Measurements from ENCODE around the gene LIPT2.

LIPT2 gene

DNA sequence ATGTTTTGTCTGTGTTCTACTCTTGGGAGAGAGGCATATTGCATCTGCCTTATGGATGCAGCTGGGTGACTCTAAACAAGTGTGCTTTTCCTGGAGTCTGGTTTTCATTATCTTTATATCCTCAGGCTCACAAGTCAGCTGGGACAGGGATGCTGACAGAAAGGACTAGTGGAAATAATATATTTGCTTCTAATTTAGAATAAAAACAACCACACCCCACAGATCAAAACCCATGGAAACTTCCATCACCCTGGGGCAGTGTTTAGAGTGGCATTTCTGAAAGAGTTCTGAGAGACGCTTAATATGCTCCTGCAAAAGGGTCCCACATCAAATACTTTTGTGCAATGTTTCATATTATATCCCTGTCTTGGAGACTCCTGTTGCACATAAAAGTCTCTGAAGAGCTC lies 47.0 kb downstream of the LIPT2 start:
- peaks cover 38% of the 10 kb centered on the region for H3K4me1 Mint-ChIP-seq
- TF ChIP-seq, protein P1, sequence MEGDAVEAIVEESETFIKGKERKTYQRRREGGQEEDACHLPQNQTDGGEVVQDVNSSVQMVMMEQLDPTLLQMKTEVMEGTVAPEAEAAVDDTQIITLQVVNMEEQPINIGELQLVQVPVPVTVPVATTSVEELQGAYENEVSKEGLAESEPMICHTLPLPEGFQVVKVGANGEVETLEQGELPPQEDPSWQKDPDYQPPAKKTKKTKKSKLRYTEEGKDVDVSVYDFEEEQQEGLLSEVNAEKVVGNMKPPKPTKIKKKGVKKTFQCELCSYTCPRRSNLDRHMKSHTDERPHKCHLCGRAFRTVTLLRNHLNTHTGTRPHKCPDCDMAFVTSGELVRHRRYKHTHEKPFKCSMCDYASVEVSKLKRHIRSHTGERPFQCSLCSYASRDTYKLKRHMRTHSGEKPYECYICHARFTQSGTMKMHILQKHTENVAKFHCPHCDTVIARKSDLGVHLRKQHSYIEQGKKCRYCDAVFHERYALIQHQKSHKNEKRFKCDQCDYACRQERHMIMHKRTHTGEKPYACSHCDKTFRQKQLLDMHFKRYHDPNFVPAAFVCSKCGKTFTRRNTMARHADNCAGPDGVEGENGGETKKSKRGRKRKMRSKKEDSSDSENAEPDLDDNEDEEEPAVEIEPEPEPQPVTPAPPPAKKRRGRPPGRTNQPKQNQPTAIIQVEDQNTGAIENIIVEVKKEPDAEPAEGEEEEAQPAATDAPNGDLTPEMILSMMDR (IDR thresholded peaks at IDR 0.05; ENCODE audit: unreplicated experiment in 3 of 3) = no peak
- no peaks in the 10 kb centered on the region for H3K27me3 Mint-ChIP-seq (ENCODE audit: low read depth)
- no peaks in the 10 kb centered on the region for H3K36me3 Mint-ChIP-seq (ENCODE audit: low read depth)
- peak overlapping the region in 1 of 3 experiments; percentile 6 for H3K27ac Mint-ChIP-seq
- no peak overlapping the region for H3K4me3 Mint-ChIP-seq
- H3K9me3 Mint-ChIP-seq = no peaks in the 10 kb centered on the region

DNA sequence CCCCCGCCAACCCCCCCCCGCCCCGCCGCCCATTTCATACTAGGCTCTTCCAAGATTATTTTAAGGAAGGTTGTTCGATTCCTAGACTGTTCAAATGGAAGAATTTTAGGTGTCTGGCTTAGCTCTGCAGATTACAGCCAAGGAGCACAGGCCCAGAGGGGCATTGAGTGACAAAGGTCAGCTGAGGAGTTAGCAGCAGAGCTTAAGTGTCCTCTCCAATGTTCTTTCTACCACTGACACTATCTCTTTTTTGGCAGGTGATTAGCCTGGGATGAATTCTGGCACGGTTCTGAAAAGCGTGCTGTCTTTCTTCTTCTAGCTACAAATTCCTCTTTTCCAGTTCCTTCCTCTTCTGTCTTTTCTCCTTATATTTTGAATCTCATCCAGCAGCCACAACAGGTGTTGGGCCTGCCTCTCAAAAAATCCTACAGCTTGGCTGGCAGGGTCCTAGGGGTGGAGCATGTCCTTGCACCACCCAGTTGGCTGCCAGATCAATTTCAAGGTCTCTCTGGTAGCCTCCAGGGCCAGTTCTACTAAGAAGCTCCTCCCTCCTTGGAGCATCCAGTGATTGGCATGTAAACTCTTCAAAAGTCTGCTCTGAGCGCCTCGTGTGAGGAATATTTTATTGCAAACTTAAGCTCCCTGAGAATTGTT lies 49.2 kb downstream of the LIPT2 start:
- Mint-ChIP-seq H3K4me1 (peaks cover 38% of the 10 kb centered on the region), H3K9me3 (no peaks in the 10 kb centered on the region), H3K27me3 (ENCODE audit: low read depth) (no peaks in the 10 kb centered on the region), H3K4me3 (peak overlapping the region in 2 of 3 experiments; percentile 8 to 17), H3K36me3 (ENCODE audit: low read depth) (no peaks in the 10 kb centered on the region), H3K27ac (peak overlapping the region in 2 of 3 experiments; percentile 20 to 37)
- TF ChIP-seq, protein P1 (IDR thresholded peaks at IDR 0.05; ENCODE audit: unreplicated experiment in 3 of 3) = no peak

DNA sequence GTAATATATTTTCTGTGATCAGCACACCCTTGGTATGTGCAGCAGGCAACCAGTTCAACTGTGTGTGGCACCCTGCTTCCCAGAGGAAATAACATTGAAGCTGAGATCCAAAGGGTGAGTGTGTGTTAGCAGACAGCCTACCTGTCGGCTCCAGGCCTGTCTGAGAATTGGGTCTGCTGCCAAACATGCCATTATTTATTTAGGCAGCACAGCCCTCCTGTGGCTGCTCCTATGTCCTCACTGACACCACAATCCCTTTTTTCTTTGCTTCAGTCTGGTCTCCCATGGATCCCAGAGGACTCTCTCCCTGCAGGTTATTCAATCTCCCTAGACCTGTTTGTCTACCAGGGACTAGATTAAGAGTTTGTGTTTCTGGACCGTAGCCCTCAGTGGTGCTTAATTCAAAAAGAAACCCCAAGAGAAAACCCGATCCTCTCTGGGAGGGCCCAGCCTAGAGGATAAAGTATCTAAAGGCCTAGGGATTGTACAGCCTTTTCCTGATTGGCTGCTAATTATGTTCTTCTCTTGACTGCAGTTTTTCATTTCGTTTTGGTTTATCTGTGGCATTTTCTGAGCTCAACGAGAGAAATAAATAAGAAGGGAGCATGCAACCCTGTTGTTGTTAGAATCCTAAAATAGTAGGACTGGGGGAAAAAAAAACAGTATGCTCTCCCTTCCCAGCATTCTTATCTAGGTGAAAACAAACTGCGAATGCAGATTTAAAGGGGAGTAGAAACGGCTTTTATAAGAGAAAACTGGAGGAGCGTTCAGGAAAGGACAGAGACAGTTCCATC lies 50.3 kb downstream of the LIPT2 start:
- H3K4me3 Mint-ChIP-seq = peak overlapping the region in 2 of 3 experiments; percentile 6 to 12
- peaks cover 38% of the 10 kb centered on the region for H3K4me1 Mint-ChIP-seq
- no peaks in the 10 kb centered on the region for H3K36me3 Mint-ChIP-seq (ENCODE audit: low read depth)
- TF ChIP-seq, protein P1 (IDR thresholded peaks at IDR 0.05; ENCODE audit: unreplicated experiment in 3 of 3) = peak in 1 of 3 experiments; percentile 13
- no peaks in the 10 kb centered on the region for H3K27me3 Mint-ChIP-seq (ENCODE audit: low read depth)
- peak overlapping the region; percentile 19 to 57 (median 42) for H3K27ac Mint-ChIP-seq
- no peaks in the 10 kb centered on the region for H3K9me3 Mint-ChIP-seq

DNA sequence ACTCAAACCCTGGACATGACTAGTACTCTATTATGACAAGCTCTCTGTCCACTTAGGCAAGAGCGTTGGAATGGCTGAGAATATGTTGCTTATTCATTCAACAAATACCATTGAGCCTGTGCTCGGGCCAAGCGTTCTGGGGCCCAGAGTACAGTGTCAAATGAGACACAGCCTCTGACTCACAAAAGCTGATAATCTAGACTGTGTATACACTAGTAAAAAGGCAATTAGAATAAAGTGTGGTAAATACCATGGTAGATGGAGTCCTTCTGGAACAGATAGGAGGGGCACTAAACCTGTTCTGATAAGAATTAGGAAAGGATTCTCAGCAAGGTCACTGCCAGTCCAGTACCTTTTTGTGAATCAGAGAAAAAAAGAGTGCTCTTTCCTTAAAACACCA lies 50.9 kb downstream of the LIPT2 start:
- no peaks in the 10 kb centered on the region for H3K36me3 Mint-ChIP-seq (ENCODE audit: low read depth)
- H3K27ac Mint-ChIP-seq = peak overlapping the region in 1 of 3 experiments; percentile 42
- peaks cover 38% of the 10 kb centered on the region for H3K4me1 Mint-ChIP-seq
- TF ChIP-seq, protein P1 (IDR thresholded peaks at IDR 0.05; ENCODE audit: unreplicated experiment in 3 of 3) = no peak
- H3K27me3 Mint-ChIP-seq (ENCODE audit: low read depth) = no peaks in the 10 kb centered on the region
- H3K9me3 Mint-ChIP-seq = no peaks in the 10 kb centered on the region
- no peak overlapping the region for H3K4me3 Mint-ChIP-seq

Data from nephron (organoid).